Measurements from ENCODE around the gene TRAF2.
A peak's percentile ranks its signal among the peaks of the same experiment; 100 is the strongest.

GRCh38 chr9:136928591-136928990 is 42.3 kb downstream of the TRAF2 start:
- TF ChIP-seq POLR2A (IDR thresholded peaks at IDR 0.05; ENCODE audit: low read depth, low read length) (no peak), POLR2AphosphoS5 (IDR thresholded peaks at IDR 0.05; ENCODE audit: low read depth, low read length) (peak; percentile 44; the same call in 1 of the 2 replicates)

Data from GM12892 (cell line).